Mucosa of rectum (tissue), 2 donors: Measurements from ENCODE around the gene TRPV2.
"Not testable (repeated sequence)": the region's sequence is repeated elsewhere in the genome, so short reads cannot be mapped to it uniquely, and the experiment has no call there.

Experiments
- H3K27ac ChIP-seq, 2 donors: one replicate each; pipeline ENCODE4 v1.7.0; 2013; ENCODE audit warnings: inconsistent platforms in 2 of 2, low read depth in 2 of 2, low read length in 2 of 2
- H3K27me3 ChIP-seq, 2 donors: one replicate each; pipeline ENCODE4 v1.7.0; 2013; ENCODE audit warnings: low read length in 2 of 2; ENCODE audit not compliant: control insufficient read depth in 2 of 2, insufficient read depth in 2 of 2
- H3K36me3 ChIP-seq, 2 donors: one replicate each; pipeline ENCODE4 v1.7.0; 2013; ENCODE audit warnings: low read length in 2 of 2; ENCODE audit not compliant: control insufficient read depth in 2 of 2, insufficient read depth in 2 of 2
- H3K4me1 ChIP-seq, 2 donors: one replicate each; pipeline ENCODE4 v1.7.0; 2013; ENCODE audit warnings: low read length in 2 of 2, mild to moderate bottlenecking in 1 of 2; ENCODE audit not compliant: control insufficient read depth in 2 of 2, insufficient read depth in 2 of 2
- H3K4me3 ChIP-seq, 2 donors: one replicate each; pipeline ENCODE4 v1.7.0; 2013; ENCODE audit warnings: low read length in 2 of 2
- H3K9ac ChIP-seq, 2 donors: one replicate each; pipeline ENCODE4 v1.7.0; 2013; ENCODE audit warnings: low read length in 2 of 2, low read depth in 1 of 2, mild to moderate bottlenecking in 1 of 2
- H3K9me3 ChIP-seq, 2 donors: one replicate each; pipeline ENCODE4 v1.7.0; 2013; ENCODE audit warnings: low read length in 2 of 2; ENCODE audit not compliant: control insufficient read depth in 2 of 2
- donor health status: healthy.
- donor health status: Normal muscosa, but diverticular disease.

The TRPV2 gene

GRCh38 chr17:16435925-16436886 lies 20.8 kb downstream of the TRPV2 start:
- H3K9me3 ChIP-seq, result no peaks in the 10 kb centered on the region
- H3K4me1 ChIP-seq, result peaks cover 13 to 16% of the 10 kb centered on the region in 2 donors
- H3K27me3 ChIP-seq, result no peaks in the 10 kb centered on the region
- H3K27ac ChIP-seq, result no peak overlapping the region
- H3K36me3 ChIP-seq, result peaks cover 5% of the 10 kb centered on the region in 2 donors
- H3K9ac ChIP-seq, result no peak overlapping the region
- no peak overlapping the region for H3K4me3 ChIP-seq

GRCh38 chr17:16437083-16437482 lies 21.7 kb downstream of the TRPV2 start:
- H3K27me3 ChIP-seq, result no peaks in the 10 kb centered on the region
- no peaks in the 10 kb centered on the region for H3K9me3 ChIP-seq
- no peak overlapping the region for H3K4me3 ChIP-seq
- no peak overlapping the region for H3K9ac ChIP-seq
- H3K4me1 ChIP-seq, result peaks cover 13 to 18% of the 10 kb centered on the region in 2 donors
- peaks cover 13% of the 10 kb centered on the region in 2 donors for H3K36me3 ChIP-seq
- H3K27ac ChIP-seq, result no peak overlapping the region

- H3K9ac ChIP-seq, result peak overlapping the region; percentile 26 to 96
- no peaks in the 10 kb centered on the region for H3K27me3 ChIP-seq
- H3K36me3 ChIP-seq, result peaks cover 22 to 24% of the 10 kb centered on the region in 2 donors
- peaks cover 13 to 18% of the 10 kb centered on the region in 2 donors for H3K4me1 ChIP-seq
- H3K4me3 ChIP-seq, result peak overlapping the region; percentile 78 to 82
- peak overlapping the region; percentile 81 to 88 for H3K27ac ChIP-seq
- H3K9me3 ChIP-seq, result no peaks in the 10 kb centered on the region
Observed at GRCh38 chr17:16438173-16438556, 22.8 kb downstream of the TRPV2 start.

GRCh38 chr17:16438557-16439302 lies 23.4 kb downstream of the TRPV2 start:
- no peaks in the 10 kb centered on the region for H3K9me3 ChIP-seq
- peaks cover 13 to 20% of the 10 kb centered on the region in 2 donors for H3K4me1 ChIP-seq
- peak overlapping the region; percentile 78 to 82 for H3K4me3 ChIP-seq
- H3K9ac ChIP-seq, result peak overlapping the region; percentile 96 to 97
- H3K27me3 ChIP-seq, result no peaks in the 10 kb centered on the region
- peak overlapping the region; percentile 88 for H3K27ac ChIP-seq
- H3K36me3 ChIP-seq, result peaks cover 28 to 29% of the 10 kb centered on the region in 2 donors

DNA sequence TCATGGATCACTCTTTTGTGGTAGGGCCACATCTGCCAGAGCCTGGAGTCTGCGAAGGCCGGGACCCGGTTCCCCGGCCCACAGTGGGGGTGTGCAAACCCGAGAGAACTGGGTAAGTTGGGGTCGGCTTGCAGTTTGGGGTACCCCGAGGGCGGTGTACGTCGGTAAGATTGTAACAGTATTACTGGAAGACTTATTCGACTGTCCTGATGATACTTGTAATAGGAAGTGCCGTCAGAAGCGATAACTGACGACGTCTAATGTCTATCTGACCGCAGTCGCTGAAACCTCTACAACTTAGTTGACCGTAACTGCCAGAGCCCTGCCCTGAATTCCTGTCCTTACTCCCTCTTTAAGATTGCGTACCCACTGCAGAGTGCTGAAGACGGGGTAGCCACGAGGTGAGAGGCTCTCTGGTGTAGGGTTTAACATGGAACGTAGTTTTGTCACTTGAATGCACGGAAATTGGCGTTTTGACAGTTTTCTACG lies 24.0 kb downstream of the TRPV2 start:
- Histone ChIP-seq H3K4me3 (peak overlapping the region; percentile 78 to 82), H3K27me3 (no peaks in the 10 kb centered on the region), H3K9me3 (no peaks in the 10 kb centered on the region), H3K9ac (peak overlapping the region; percentile 96 to 97), H3K27ac (peak overlapping the region; percentile 88), H3K36me3 (peaks cover 34 to 35% of the 10 kb centered on the region in 2 donors), H3K4me1 (peaks cover 13 to 23% of the 10 kb centered on the region in 2 donors)

- Histone ChIP-seq H3K4me1 (peaks cover 13 to 23% of the 10 kb centered on the region in 2 donors), H3K9me3 (no peaks in the 10 kb centered on the region), H3K27me3 (no peaks in the 10 kb centered on the region), H3K4me3 (peak overlapping the region; percentile 78 to 82), H3K9ac (peak overlapping the region; percentile 96 to 97), H3K36me3 (peaks cover 35 to 39% of the 10 kb centered on the region in 2 donors), H3K27ac (peak overlapping the region; percentile 88)
Observed at GRCh38 chr17:16439811-16440351, 24.5 kb downstream of the TRPV2 start.

GRCh38 chr17:16440354-16440753 lies 25.0 kb downstream of the TRPV2 start:
- H3K4me1 ChIP-seq, result peaks cover 15 to 25% of the 10 kb centered on the region in 2 donors
- peak overlapping the region; percentile 78 to 82 for H3K4me3 ChIP-seq
- H3K9me3 ChIP-seq, H3K27me3 ChIP-seq: not testable (repeated sequence)
- H3K9ac ChIP-seq, result peak overlapping the region; percentile 96 to 97
- peak overlapping the region; percentile 88 for H3K27ac ChIP-seq
- peaks cover 35 to 39% of the 10 kb centered on the region in 2 donors for H3K36me3 ChIP-seq

- Histone ChIP-seq H3K4me1 (peaks cover 18 to 29% of the 10 kb centered on the region in 2 donors), H3K36me3 (peaks cover 36 to 46% of the 10 kb centered on the region in 2 donors), H3K4me3 (peak overlapping the region in 1 of 2 donors; percentile 37), H3K9me3 (no peaks in the 10 kb centered on the region), H3K27ac (no peak overlapping the region), H3K27me3 (no peaks in the 10 kb centered on the region), H3K9ac (peak overlapping the region in 1 of 2 donors; percentile 1)
Observed at GRCh38 chr17:16440901-16441629, 25.7 kb downstream of the TRPV2 start.

DNA sequence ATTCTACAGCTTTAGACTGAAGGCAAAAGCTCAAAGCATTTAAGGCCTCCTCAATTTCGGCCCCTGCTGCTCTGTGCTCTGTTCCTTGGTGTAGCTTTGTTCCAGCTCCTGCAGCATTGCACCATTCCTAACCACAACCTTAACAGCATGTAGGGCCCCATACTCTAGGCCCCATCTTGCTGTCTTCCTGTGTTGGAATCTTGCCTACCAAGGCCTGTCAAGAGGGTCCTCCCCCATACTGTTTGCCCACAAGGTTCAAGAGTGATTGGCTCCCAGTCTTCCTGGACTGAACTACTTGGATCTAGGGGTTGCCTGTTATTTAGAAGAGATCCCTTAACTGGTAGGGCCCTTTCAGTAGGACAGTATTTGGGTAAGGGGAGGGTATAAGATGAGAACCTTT lies 26.8 kb downstream of the TRPV2 start:
- peaks cover 18 to 29% of the 10 kb centered on the region in 2 donors for H3K4me1 ChIP-seq
- no peaks in the 10 kb centered on the region for H3K9me3 ChIP-seq
- peaks cover 44 to 52% of the 10 kb centered on the region in 2 donors for H3K36me3 ChIP-seq
- H3K27me3 ChIP-seq, result no peaks in the 10 kb centered on the region
- H3K27ac ChIP-seq, result no peak overlapping the region
- no peak overlapping the region for H3K9ac ChIP-seq
- H3K4me3 ChIP-seq, result no peak overlapping the region
